GM12878 (cell line): ENCODE data around the gene RECQL5. TPM values are rescaled to one million over a fixed set of nuclear protein-coding genes. Genes with fewer than 3 reads are reported as not detected.

Source experiments
- ATF3 ChIP-seq: IDR thresholded peaks from 2 replicates; pipeline ENCODE4 v1.6.1; 2011; ENCODE audit warnings: low read depth, mild to moderate bottlenecking, low read length, moderate library complexity, borderline replicate concordance; ENCODE audit errors: extremely low read depth
- BHLHE40 ChIP-seq, 2 experiments: fragments of 450-650 bp in 1 of 2; IDR thresholded peaks; 2 replicates each; pipeline ENCODE4 v1.6.1; 2011 to 2017; ENCODE audit warnings: low read depth in 2 of 2, borderline replicate concordance in 1 of 2, improper control_type of control experiment in 1 of 2, low read length in 1 of 2, mild to moderate bottlenecking in 1 of 2
- CHD1 ChIP-seq: IDR thresholded peaks from 2 replicates; pipeline ENCODE4 v1.6.1; 2012; ENCODE audit warnings: low read depth, low read length, improper control_type of control experiment
- JUNB ChIP-seq: IDR thresholded peaks from 2 replicates; pipeline ENCODE4 v1.6.1; 2016; ENCODE audit warnings: antibody characterized with exemption, mild to moderate bottlenecking
- PAX5 ChIP-seq: IDR thresholded peaks from 2 replicates; pipeline ENCODE4 v1.6.1; 2011; ENCODE audit warnings: low read depth, low read length, borderline replicate concordance
- REST ChIP-seq: IDR thresholded peaks from 2 replicates; pipeline ENCODE4 v1.6.1; 2012; ENCODE audit warnings: mild to moderate bottlenecking, low read depth, low read length
- TCF7 ChIP-seq: IDR thresholded peaks from 2 replicates; pipeline ENCODE4 v1.6.1; 2014; ENCODE audit warnings: antibody characterized with exemption, borderline replicate concordance
- YY1 ChIP-seq: IDR thresholded peaks from 2 replicates; pipeline ENCODE4 v1.6.1; 2011; ENCODE audit warnings: low read depth, mild to moderate bottlenecking, low read length
- ZNF622 ChIP-seq: fragments of 450-650 bp; IDR thresholded peaks from 2 replicates; pipeline ENCODE4 v1.6.1; 2017; ENCODE audit warnings: mild to moderate bottlenecking, inconsistent platforms
- polyA plus RNA-seq, 11 experiments: library from polyadenylated mRNA; depleted of rRNA in 4 of 11; unstranded in 6 of 11; stranded (reverse) in 5 of 11; fragments of >200 nt; fragmentation: Nextera tagmentation in 4 of 11; fragmentation: Illumina TruSeq in 1 of 11; extraction: Ambion mirVana in 4 of 11; extraction: Trizol in 1 of 11; gene quantifications; 1 replicate in 1 of 11; 2 replicates in 10 of 11; pipeline versions ENCODE4 v1.2.1 to v1.2.3, GENCODE V29; 2011 to 2016; ENCODE audit warnings: inconsistent platforms in 2 of 11, missing spikeins in 2 of 11, low read depth in 1 of 11
- total RNA-seq, 4 experiments: library from RNA; depleted of rRNA in 3 of 4; stranded (reverse); fragments of >200 nt in 3 of 4; fragmentation: Illumina TruSeq in 1 of 4; extraction: Trizol in 1 of 4; gene quantifications; 2 replicates each; pipeline versions ENCODE4 v1.2.1 to v1.2.3, GENCODE V29; 2013 to 2021
- TF ChIP-seq, protein P1 (sequence below): IDR thresholded peaks from 2 replicates; pipeline ENCODE4 v1.6.1; 2012; ENCODE audit warnings: low read depth, low read length, improper control_type of control experiment
- TF ChIP-seq, protein P2 (sequence below): IDR thresholded peaks from 2 replicates; pipeline ENCODE4 v1.6.1; 2011; ENCODE audit warnings: low read depth, low read length, improper control_type of control experiment, borderline replicate concordance
- TF ChIP-seq, protein P3 (sequence below): fragments of 450-650 bp; IDR thresholded peaks from 2 replicates; pipeline ENCODE4 v1.6.1; 2018; ENCODE audit warnings: borderline replicate concordance, mild to moderate bottlenecking; ENCODE audit not compliant: partially characterized antibody

The RECQL5 gene
- total and polyA plus RNA-seq, 10 of the 15 experiments (the other 5 are each of a cell fraction or from before 2014, with no cell fraction given), result 3.6 to 30.6 (median 20.1) TPM

GRCh38 chr17:75689441-75689873 is 22.5 kb upstream of the RECQL5 start (continued):
- TF ChIP-seq ATF3, result no peak
- TF ChIP-seq ZNF622, result no peak
- TF ChIP-seq, protein P1, sequence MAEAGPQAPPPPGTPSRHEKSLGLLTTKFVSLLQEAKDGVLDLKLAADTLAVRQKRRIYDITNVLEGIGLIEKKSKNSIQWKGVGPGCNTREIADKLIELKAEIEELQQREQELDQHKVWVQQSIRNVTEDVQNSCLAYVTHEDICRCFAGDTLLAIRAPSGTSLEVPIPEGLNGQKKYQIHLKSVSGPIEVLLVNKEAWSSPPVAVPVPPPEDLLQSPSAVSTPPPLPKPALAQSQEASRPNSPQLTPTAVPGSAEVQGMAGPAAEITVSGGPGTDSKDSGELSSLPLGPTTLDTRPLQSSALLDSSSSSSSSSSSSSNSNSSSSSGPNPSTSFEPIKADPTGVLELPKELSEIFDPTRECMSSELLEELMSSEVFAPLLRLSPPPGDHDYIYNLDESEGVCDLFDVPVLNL, result peak; percentile 54; the same call in 1 of the 2 replicates
- TF ChIP-seq, protein P2, sequence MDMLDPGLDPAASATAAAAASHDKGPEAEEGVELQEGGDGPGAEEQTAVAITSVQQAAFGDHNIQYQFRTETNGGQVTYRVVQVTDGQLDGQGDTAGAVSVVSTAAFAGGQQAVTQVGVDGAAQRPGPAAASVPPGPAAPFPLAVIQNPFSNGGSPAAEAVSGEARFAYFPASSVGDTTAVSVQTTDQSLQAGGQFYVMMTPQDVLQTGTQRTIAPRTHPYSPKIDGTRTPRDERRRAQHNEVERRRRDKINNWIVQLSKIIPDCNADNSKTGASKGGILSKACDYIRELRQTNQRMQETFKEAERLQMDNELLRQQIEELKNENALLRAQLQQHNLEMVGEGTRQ, result no peak
- TF ChIP-seq YY1, result no peak
- TF ChIP-seq REST, result no peak
- TF ChIP-seq TCF7, result no peak
- no peak for TF ChIP-seq JUNB
- TF ChIP-seq CHD1, result no peak
- TF ChIP-seq, protein P3, sequence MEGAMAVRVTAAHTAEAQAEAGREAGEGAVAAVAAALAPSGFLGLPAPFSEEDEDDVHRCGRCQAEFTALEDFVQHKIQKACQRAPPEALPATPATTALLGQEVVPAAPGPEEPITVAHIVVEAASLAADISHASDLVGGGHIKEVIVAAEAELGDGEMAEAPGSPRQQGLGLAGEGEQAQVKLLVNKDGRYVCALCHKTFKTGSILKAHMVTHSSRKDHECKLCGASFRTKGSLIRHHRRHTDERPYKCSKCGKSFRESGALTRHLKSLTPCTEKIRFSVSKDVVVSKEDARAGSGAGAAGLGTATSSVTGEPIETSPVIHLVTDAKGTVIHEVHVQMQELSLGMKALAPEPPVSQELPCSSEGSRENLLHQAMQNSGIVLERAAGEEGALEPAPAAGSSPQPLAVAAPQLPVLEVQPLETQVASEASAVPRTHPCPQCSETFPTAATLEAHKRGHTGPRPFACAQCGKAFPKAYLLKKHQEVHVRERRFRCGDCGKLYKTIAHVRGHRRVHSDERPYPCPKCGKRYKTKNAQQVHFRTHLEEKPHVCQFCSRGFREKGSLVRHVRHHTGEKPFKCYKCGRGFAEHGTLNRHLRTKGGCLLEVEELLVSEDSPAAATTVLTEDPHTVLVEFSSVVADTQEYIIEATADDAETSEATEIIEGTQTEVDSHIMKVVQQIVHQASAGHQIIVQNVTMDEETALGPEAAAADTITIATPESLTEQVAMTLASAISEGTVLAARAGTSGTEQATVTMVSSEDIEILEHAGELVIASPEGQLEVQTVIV, result no peak
- TF ChIP-seq BHLHE40 (IDR thresholded peaks at IDR 0.05; ENCODE audit: borderline replicate concordance in 1 of 2, low read depth in 2 of 2, low read length in 1 of 2), result no peak
- TF ChIP-seq PAX5, result no peak
